Measurements from ENCODE around the gene RNU5B-1.

RNU5B-1 gene

DNA sequence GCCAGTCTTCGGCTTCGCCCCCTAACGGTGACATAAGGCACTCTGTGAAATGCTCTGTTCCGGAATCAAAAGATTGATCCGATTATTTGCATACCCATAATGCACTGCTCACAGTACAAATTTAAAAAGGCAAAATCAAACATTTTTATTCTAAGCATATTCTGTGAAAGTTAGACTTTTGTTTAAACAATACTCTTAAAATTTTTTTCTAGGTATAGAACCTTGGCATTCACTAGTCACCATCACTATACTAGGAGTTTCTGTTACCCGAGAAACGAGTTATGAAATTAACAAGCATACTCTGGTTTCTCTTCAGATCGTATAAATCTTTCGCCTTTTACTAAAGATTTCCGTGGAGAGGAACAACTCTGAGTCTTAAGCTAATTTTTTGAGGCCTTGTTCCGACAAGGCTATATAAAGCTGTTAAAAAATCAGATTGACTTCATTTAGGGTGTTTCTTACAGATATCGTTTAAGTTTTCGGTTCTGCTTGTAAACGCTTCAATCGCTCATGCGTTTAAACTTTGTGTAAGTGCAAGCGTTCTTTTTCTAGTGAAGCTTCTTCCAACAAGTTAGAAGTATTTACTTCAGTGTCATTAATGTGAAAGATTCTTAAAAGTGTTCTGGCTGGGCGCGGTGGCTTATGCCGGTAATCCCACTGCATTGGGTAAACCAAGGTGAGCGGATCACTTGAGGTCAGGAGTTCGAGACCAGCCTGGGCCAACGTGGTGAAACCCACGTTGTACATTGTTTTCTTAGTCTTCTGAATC is at the start of gene RNU5B-1:
Gene RNU5B-1 (plus strand): TSS at position 297 of the 769 bp plus-strand sequence.
- TF ChIP-seq, protein P1, sequence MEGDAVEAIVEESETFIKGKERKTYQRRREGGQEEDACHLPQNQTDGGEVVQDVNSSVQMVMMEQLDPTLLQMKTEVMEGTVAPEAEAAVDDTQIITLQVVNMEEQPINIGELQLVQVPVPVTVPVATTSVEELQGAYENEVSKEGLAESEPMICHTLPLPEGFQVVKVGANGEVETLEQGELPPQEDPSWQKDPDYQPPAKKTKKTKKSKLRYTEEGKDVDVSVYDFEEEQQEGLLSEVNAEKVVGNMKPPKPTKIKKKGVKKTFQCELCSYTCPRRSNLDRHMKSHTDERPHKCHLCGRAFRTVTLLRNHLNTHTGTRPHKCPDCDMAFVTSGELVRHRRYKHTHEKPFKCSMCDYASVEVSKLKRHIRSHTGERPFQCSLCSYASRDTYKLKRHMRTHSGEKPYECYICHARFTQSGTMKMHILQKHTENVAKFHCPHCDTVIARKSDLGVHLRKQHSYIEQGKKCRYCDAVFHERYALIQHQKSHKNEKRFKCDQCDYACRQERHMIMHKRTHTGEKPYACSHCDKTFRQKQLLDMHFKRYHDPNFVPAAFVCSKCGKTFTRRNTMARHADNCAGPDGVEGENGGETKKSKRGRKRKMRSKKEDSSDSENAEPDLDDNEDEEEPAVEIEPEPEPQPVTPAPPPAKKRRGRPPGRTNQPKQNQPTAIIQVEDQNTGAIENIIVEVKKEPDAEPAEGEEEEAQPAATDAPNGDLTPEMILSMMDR (conservative IDR thresholded peaks at IDR 0.05; ENCODE audit: low read length), result peak; percentile 94
- DNase-seq (ENCODE audit: low read depth), result peak; percentile 95
- H3K4me3 ChIP-seq (ENCODE audit: low read length), result peak within 1 kb of the TSS; percentile 63

DNA sequence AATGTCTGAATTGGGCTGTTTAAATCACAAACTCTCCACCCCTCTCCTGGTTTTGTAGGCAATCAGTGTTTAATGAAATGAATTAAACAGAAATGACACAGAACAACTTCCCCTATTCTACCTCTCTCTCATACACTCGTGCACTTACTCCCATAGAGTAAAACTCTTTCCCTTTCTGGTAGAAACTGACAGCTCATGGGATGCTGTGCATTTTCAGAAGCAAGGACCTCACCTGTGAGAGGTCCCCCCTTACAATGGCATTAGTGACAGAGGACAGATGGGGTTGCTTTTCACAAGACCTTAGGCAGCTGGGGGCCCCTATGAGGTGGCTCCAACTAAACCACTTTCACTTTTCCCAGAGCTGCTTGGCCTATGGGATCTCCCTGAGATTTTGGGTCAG is 49.7 kb upstream of the RNU5B-1 start:
- TF ChIP-seq, protein P1 (conservative IDR thresholded peaks at IDR 0.05; ENCODE audit: low read length), result no peak
- H3K4me3 ChIP-seq (ENCODE audit: low read length), result no peak overlapping the region
- DNase-seq (ENCODE audit: low read depth), result no peak

DNA sequence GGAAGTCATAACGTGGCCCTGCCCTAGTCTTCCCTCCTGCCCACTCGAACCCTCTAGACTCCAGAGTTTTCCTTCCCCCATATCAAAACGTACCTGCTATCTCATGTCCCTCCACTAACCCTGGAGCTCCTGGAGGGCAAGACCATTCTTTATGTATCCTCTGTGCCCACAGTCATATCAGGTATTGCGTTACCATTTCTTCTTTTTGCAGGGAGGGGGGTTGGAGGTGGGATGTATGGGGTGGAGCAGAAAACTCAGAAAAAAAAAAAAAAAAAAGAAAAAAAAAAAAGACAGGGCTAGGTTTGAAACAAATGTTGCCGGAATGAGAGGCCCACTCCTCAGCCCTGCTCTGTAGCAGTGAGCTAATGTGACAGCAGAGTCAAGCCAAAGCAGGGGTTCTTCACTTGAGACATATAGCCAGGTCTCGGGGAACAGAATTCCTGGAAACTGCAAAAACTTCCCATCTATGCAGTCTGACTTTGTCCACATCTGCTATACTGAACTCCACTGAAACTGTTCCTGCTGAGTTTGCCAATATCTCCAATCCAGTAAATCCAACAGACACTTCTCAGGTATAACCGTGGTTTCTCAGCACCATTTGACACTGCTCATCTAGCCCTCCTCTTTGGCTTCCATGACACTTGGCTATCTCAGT is 48.9 kb upstream of the RNU5B-1 start:
- TF ChIP-seq, protein P1 (conservative IDR thresholded peaks at IDR 0.05; ENCODE audit: low read length), result no peak
- DNase-seq (ENCODE audit: low read depth), result no peak
- no peak overlapping the region for H3K4me3 ChIP-seq (ENCODE audit: low read length)

DNA sequence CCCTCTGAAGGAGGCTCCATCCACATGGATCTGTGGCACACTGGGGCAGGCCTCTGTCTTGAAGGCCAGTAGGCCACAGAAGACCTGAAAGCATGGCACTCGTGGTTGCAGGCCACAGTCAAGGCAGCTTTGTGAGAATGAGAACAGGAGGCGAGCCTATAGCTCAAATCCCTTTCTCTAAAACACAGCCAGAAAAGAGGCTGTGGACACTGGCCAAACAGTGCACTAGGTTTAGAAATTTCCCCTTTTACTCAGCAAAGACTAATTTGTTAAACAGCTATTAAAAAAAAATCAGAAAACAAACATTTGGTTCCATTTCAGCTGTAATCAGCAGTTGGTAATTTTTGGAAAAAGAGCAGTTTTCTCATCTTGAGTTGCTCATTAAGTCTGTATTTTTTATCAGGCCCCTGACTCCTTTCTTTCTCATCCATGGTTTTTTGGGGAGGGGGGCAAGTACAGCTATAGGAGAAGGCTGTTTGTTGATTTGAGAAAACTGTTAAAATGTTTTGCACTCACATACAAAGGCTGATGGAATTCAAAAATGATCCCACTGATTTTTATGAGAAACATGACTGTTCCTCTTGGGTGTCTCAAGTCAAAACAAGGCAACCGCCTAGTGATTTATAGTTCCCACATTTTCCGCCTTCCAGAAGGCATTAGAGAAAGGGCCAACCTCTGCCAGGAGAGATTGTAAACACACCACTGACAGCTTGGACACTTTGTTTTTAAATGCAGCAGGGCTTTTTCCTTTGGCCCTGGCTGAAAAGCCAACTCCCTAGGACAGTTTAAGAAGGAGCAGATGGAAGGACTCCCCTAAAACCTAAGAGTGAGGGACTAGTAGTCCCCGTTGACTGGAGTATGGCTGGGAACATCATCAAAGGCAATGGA is 45.9 kb upstream of the RNU5B-1 start:
- peak; percentile 88 for DNase-seq (ENCODE audit: low read depth)
- no peak overlapping the region for H3K4me3 ChIP-seq (ENCODE audit: low read length)
- TF ChIP-seq, protein P1 (conservative IDR thresholded peaks at IDR 0.05; ENCODE audit: low read length), result no peak

DNA sequence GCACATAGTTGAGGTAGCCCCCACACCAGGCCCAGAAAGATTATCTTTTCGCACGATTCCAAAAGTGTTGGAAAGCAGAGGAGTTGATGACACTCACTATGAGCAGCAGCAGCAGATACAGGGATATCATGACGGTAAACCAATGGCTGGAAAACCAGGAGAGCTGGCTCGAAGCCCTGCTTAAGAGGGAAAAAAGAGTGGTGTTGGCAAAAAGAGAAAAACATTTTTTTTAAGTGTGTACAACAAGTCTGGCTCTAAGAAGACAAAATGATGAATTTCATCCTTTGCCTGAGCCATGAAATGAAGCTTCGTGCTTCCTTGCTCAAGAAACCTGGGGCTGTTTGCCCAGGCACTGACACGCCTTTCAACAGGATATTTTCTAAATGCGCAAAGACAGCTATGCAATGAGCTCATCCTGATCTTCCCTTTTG is 45.1 kb upstream of the RNU5B-1 start:
- peak; percentile 84 for DNase-seq (ENCODE audit: low read depth)
- no peak overlapping the region for H3K4me3 ChIP-seq (ENCODE audit: low read length)

DNA sequence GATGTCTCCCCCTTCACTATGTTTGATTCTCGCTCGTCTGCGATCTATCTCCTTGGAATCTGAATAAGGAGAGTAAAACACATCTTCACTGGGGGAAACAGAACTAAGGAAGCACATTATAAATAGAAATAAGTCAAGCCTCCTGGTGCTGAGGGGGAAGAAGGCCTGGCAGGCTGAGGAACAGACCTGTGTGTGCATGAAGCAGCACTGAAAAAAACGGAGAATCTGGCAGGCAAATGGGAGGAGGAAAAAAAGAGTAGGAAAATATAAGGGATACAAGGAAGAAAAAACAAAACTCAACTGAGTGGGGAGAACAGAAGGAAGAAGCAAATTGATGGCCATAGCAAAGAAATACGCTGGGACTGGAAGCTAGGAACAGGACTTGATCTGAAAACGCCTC is 43.5 kb upstream of the RNU5B-1 start:
- TF ChIP-seq, protein P1 (conservative IDR thresholded peaks at IDR 0.05; ENCODE audit: low read length), result no peak
- no peak for DNase-seq (ENCODE audit: low read depth)
- no peak overlapping the region for H3K4me3 ChIP-seq (ENCODE audit: low read length)

More for the DNA sequence above, 45.1 kb upstream of the RNU5B-1 start:
- TF ChIP-seq, protein P1 (conservative IDR thresholded peaks at IDR 0.05; ENCODE audit: low read length), result no peak

Data from AG10803 (cell line).